Naive thymus-derived CD4-positive, alpha-beta T cell (primary cell): Measurements from ENCODE around the gene GALNT4. TPM values are rescaled to one million over a fixed set of nuclear protein-coding genes. Genes with fewer than 3 reads are reported as not detected.

ENCODE experiments used
- ATAC-seq: fragments of 150-1000 bp; cut with Tn5 transposase; 2 replicates; pipeline ENCODE4 v1.10.0; 2021; ENCODE audit warnings: mild to moderate bottlenecking, moderate library complexity
- CTCF ChIA-PET: fragments of 350-600 bp; sonication (Branson Sonifier 250); formaldehyde crosslinking; loops from one replicate; lab custom pipeline; 2021; ENCODE audit warnings: antibody characterized with exemption; lab: Charles Lee
- POLR2A ChIA-PET: fragments of 350-600 bp; sonication (Branson Sonifier 250); formaldehyde crosslinking; loops from one replicate; lab custom pipeline; 2021; ENCODE audit warnings: antibody characterized with exemption, inconsistent platforms; lab: Charles Lee
- DNase-seq, 9 donors: peaks; one replicate each; pipeline versions ENCODE4 v3.0.0 to v3.0.0-alpha.2; 2020 to 2022; ENCODE audit warnings: mixed read lengths in 1 of 9
- H3K27ac ChIP-seq: one replicate; pipeline ENCODE4 v1.7.0; 2013; ENCODE audit warnings: mild to moderate bottlenecking, low read depth, low read length, moderate library complexity
- H3K27me3 ChIP-seq, 2 donors: one replicate each; pipeline ENCODE4 v1.7.0; 2013; ENCODE audit warnings: low read length in 2 of 2, mild to moderate bottlenecking in 2 of 2, moderate library complexity in 2 of 2; ENCODE audit not compliant: control insufficient read depth in 2 of 2, insufficient read depth in 2 of 2
- H3K36me3 ChIP-seq, 3 experiments: 1 replicate in 2 of 3; 2 replicates in 1 of 3; pipeline ENCODE4 v1.7.0; 2013; ENCODE audit warnings: low read length in 3 of 3, mild to moderate bottlenecking in 3 of 3, moderate library complexity in 1 of 3; ENCODE audit not compliant: insufficient read depth in 3 of 3, control insufficient read depth in 2 of 3
- H3K4me1 ChIP-seq, 2 donors: one replicate each; pipeline ENCODE4 v1.7.0; 2013; ENCODE audit warnings: low read length in 2 of 2, mild to moderate bottlenecking in 2 of 2, moderate library complexity in 1 of 2; ENCODE audit not compliant: control insufficient read depth in 2 of 2, insufficient read depth in 2 of 2
- H3K4me3 ChIP-seq: 2 replicates; pipeline ENCODE4 v1.7.0; 2013; ENCODE audit warnings: mild to moderate bottlenecking, low read length
- H3K9me3 ChIP-seq, 3 experiments: 1 replicate in 2 of 3; 2 replicates in 1 of 3; pipeline ENCODE4 v1.7.0; 2013; ENCODE audit warnings: low read length in 3 of 3; ENCODE audit not compliant: control insufficient read depth in 2 of 3
- H3K27ac Mint-ChIP-seq, 9 donors: one replicate each; pipeline ENCODE4 v1.8.0; 2020 to 2022; ENCODE audit warnings: mixed read lengths in 9 of 9, mild to moderate bottlenecking in 8 of 9, moderate library complexity in 5 of 9, inconsistent platforms in 2 of 9
- H3K27me3 Mint-ChIP-seq, 5 donors: one replicate each; pipeline ENCODE4 v1.8.0; 2021 to 2022; ENCODE audit warnings: mixed read lengths in 5 of 5, mild to moderate bottlenecking in 1 of 5
- H3K36me3 Mint-ChIP-seq, 5 donors: one replicate each; pipeline ENCODE4 v1.8.0; 2020 to 2022; ENCODE audit warnings: mixed read lengths in 5 of 5, mild to moderate bottlenecking in 3 of 5, inconsistent platforms in 1 of 5
- H3K4me1 Mint-ChIP-seq, 7 donors: one replicate each; pipeline ENCODE4 v1.8.0; 2020 to 2022; ENCODE audit warnings: mixed read lengths in 7 of 7, mild to moderate bottlenecking in 3 of 7, inconsistent platforms in 1 of 7
- H3K4me3 Mint-ChIP-seq, 10 donors: one replicate each; pipeline ENCODE4 v1.8.0; 2020 to 2022; ENCODE audit warnings: mild to moderate bottlenecking in 10 of 10, mixed read lengths in 10 of 10, moderate library complexity in 6 of 10, inconsistent platforms in 2 of 10
- H3K9me3 Mint-ChIP-seq, 11 donors: one replicate each; pipeline ENCODE4 v1.8.0; 2020 to 2022; ENCODE audit warnings: mixed read lengths in 11 of 11, mild to moderate bottlenecking in 4 of 11, inconsistent platforms in 1 of 11, moderate library complexity in 1 of 11
- intact Hi-C, 2 donors: fragments of 100-400 bp; cut with micrococcal nuclease; formaldehyde crosslinking; loops; one replicate each; pipeline ENCODE4 v1.15.1; 2023
- polyA plus RNA-seq, 2 donors: library from polyadenylated mRNA; unstranded; fragments of 300-500 nt; fragmentation: Illumina TruSeq; gene quantifications; one replicate each; pipeline ENCODE4 v1.2.3, GENCODE V29; 2021
- total RNA-seq, 6 experiments: library from RNA in 5 of 6; stranded (reverse) in 5 of 6; gene quantifications; 1 replicate in 5 of 6; 2 replicates in 1 of 6; pipeline ENCODE4 v1.2.3 and lab custom pipeline; 2021 to 2026

The GALNT4 gene
- total and polyA plus RNA-seq, 7 experiments from 2014 or later, result 2.5 to 14.5 (median 6.7) TPM

DNA sequence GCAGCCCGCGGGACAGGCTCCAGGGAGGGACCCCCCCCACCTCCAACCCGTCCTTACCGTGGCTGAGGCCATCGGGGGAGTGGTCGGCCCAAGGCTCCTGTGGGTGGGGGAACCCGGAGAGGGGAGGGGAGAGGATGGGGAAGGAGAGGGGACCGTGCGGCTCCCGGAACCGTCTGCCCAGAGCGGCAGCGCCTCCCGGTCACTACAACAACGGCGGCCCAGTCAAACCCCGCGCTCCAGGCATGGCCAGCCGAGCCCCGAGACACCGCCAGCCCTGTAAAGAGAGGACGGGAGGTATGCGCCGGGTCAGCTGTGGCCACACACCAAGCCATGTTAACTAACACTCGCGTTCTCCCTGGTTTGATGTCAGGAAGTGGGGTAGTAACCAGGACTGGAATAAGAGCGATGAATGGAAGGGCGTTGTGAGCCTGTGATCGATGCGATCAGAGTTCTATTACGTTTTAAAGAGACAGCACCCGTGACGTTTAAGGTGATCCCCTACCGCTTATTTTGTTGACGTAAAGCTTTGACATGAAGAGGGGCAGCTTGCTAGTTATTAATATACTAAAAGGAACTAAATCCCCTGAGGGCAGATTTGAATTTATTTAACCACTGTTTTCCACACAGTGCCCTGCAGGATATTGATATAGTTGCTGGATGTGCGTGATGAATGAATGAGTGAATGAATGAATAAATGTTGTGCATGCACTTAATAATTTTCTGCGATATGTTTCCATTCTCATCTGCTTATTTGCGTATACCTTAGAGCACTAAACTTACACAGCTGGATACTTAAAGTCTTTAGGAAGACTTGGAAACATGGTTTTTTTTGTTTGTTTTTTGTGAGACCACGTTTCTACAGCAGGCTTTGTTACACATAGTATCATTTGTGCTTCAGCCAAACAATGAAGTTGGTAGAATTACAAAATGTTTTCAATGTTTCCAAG lies 1.5 kb upstream of the GALNT4 start, which contains the start of gene POC1B:
Gene POC1B (minus strand): TSS at position 224 of the 947 bp plus-strand sequence. CDS start 152 bp downstream, at position 72.
- no peaks in the 10 kb centered on the region for H3K9me3 ChIP-seq
- peak within 1 kb of the TSS; percentile 87 to 98 (median 96) for H3K4me3 Mint-ChIP-seq
- peaks cover 30 to 62% (median 51%) of the 10 kb centered on the region in 7 donors for H3K4me1 Mint-ChIP-seq
- H3K27ac Mint-ChIP-seq, result peak within 1 kb of the TSS; percentile 67 to 96 (median 88)
- peak within 1 kb of the TSS; percentile 90 for H3K4me3 ChIP-seq
- intact Hi-C loops, result loop anchor here (1.0 to 10.0 kb wide), 12 partner anchors 174 to 1491 kb away; partner anchors contain the start of genes DUSP6 (in 2 of the 2), CEP290 (in 1 of the 2) and TMTC3 (in 1 of the 2)
- H3K27me3 Mint-ChIP-seq, result no peaks in the 10 kb centered on the region
- POLR2A ChIA-PET, result interaction anchor here (0.9 to 1.6 kb wide), 3 partner anchors 51 to 174 kb away, joined by 4 to 5 read pairs (median 5); partner anchors contain the start of gene DUSP6
- H3K36me3 ChIP-seq, result peaks cover 0 to 13% (median 0%) of the 10 kb centered on the region in 3 experiments
- DNase-seq (peak; percentile 45 to 80 (median 69)), ATAC-seq (peak; percentile 63)
- H3K9me3 Mint-ChIP-seq, result no peaks in the 10 kb centered on the region
- CTCF ChIA-PET, result interaction anchor here (0.5 to 2.3 kb wide), 3 partner anchors 58 to 346 kb away, joined by 3 to 10 read pairs (median 3); no protein-coding TSS in a partner anchor
- no peaks in the 10 kb centered on the region for H3K27me3 ChIP-seq
- H3K27ac ChIP-seq, result peak within 1 kb of the TSS; percentile 77
- H3K36me3 Mint-ChIP-seq, result peaks cover 5 to 28% (median 18%) of the 10 kb centered on the region in 5 donors
- H3K4me1 ChIP-seq, result peaks cover 30 to 35% of the 10 kb centered on the region in 2 donors

DNA sequence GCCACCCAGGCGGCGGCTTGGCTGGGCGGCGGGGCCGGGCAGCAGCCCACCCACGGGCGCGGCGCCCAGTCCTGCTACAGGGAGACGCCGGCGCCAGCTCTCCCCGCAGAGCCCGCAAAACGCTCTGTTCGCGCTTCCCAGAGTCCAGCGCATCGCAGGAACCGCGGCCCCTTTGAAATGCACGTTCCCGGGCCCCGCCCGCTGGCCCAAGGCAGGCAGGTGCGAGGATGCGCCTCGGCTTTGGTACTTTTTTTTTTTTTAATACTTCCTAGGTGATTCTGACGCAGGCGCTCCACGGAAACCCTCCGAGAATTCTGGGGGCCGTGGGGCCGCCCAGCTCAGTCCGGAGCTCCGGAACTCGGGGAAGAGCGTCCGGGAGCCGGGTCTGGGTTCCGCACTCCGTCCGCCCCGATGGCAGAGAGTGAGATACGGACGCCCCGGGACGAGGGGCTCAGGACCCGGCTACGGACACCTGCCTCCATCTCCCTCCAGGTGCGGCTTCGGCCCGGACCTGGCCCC lies 768 bp upstream of the GALNT4 start:
- peaks cover 0 to 13% (median 0%) of the 10 kb centered on the region in 3 experiments for H3K36me3 ChIP-seq
- peaks cover 30 to 35% of the 10 kb centered on the region in 2 donors for H3K4me1 ChIP-seq
- Mint-ChIP-seq H3K9me3 (no peaks in the 10 kb centered on the region), H3K27ac (peak overlapping the region; percentile 26 to 96 (median 85)), H3K27me3 (no peaks in the 10 kb centered on the region), H3K4me3 (peak overlapping the region; percentile 87 to 98 (median 96)), H3K36me3 (peaks cover 5 to 30% (median 18%) of the 10 kb centered on the region in 5 donors), H3K4me1 (peaks cover 30 to 66% (median 56%) of the 10 kb centered on the region in 7 donors)
- ATAC-seq (peak; percentile 30), DNase-seq (peak in 7 of 9 donors; percentile 21 to 57 (median 40))
- H3K4me3 ChIP-seq, result peak overlapping the region; percentile 90
- peak overlapping the region; percentile 77 for H3K27ac ChIP-seq
- ChIA-PET CTCF (interaction anchor here (1.3 to 2.3 kb wide), 3 partner anchors 51 to 64 kb away, joined by 7 to 10 read pairs (median 8); no protein-coding TSS in a partner anchor), POLR2A (interaction anchor here (1.4 to 1.9 kb wide), 3 partner anchors 58 to 184 kb away, joined by 5 to 9 read pairs (median 5); partner anchors contain the start of genes ATP2B1 and DUSP6)
- no peaks in the 10 kb centered on the region for H3K9me3 ChIP-seq
- intact Hi-C loops, result loop anchor here (1.0 to 10.0 kb wide), 6 partner anchors 173 to 1411 kb away; partner anchors contain the start of gene DUSP6 (in 1 of the 2)
- no peaks in the 10 kb centered on the region for H3K27me3 ChIP-seq

GRCh38 chr12:89523843-89524540 lies 604 bp downstream of the GALNT4 start:
- Mint-ChIP-seq H3K9me3 (no peaks in the 10 kb centered on the region), H3K27ac (peak overlapping the region; percentile 67 to 96 (median 89)), H3K4me3 (peak overlapping the region; percentile 87 to 98 (median 94)), H3K27me3 (no peaks in the 10 kb centered on the region), H3K4me1 (peaks cover 26 to 64% (median 54%) of the 10 kb centered on the region in 7 donors), H3K36me3 (peaks cover 5 to 30% (median 18%) of the 10 kb centered on the region in 5 donors)
- ATAC-seq, result no peak
- Histone ChIP-seq H3K36me3 (peaks cover 0 to 13% (median 0%) of the 10 kb centered on the region in 3 experiments), H3K27me3 (no peaks in the 10 kb centered on the region), H3K4me1 (peaks cover 30 to 35% of the 10 kb centered on the region in 2 donors), H3K9me3 (no peaks in the 10 kb centered on the region), H3K27ac (peak overlapping the region; percentile 77), H3K4me3 (peak overlapping the region; percentile 90)
- intact Hi-C loops, result loop anchor here (1.0 to 10.0 kb wide), 8 partner anchors 9 to 1409 kb away; partner anchors contain the start of genes CEP290 (in 1 of the 2) and TMTC3 (in 1 of the 2)
- peak in 4 of 9 donors; percentile 5 to 22 (median 8) for DNase-seq
- ChIA-PET CTCF (interaction anchor here (0.6 to 2.3 kb wide), 7 partner anchors 50 to 579 kb away, joined by 3 to 11 read pairs (median 8); no protein-coding TSS in a partner anchor), POLR2A (interaction anchor here (0.7 to 1.9 kb wide), 3 partner anchors 32 to 185 kb away, joined by 3 to 9 read pairs (median 4); partner anchors contain the start of gene ATP2B1)

GRCh38 chr12:89523393-89523792 lies 1.2 kb downstream of the GALNT4 start:
- CTCF ChIA-PET, result interaction anchor here (1.9 to 2.4 kb wide), 4 partner anchors 53 to 506 kb away, joined by 8 to 11 read pairs (median 8); no protein-coding TSS in a partner anchor
- H3K9me3 Mint-ChIP-seq, result no peaks in the 10 kb centered on the region
- ATAC-seq (no peak), DNase-seq (no peak)
- H3K9me3 ChIP-seq, result no peaks in the 10 kb centered on the region
- H3K27ac ChIP-seq, result no peak overlapping the region
- H3K4me3 ChIP-seq, result peak overlapping the region; percentile 90
- H3K4me1 Mint-ChIP-seq, result peaks cover 26 to 67% (median 56%) of the 10 kb centered on the region in 7 donors
- no peaks in the 10 kb centered on the region for H3K27me3 ChIP-seq
- peak overlapping the region; percentile 87 to 98 (median 94) for H3K4me3 Mint-ChIP-seq
- intact Hi-C loops, result loop anchor here in 1 of 2 donors (10.0 kb wide), 1 partner anchor 1409 kb away; no protein-coding TSS in a partner anchor
- H3K4me1 ChIP-seq, result peaks cover 30 to 35% of the 10 kb centered on the region in 2 donors
- H3K36me3 Mint-ChIP-seq, result peaks cover 5 to 32% (median 19%) of the 10 kb centered on the region in 5 donors
- peak overlapping the region in 7 of 9 donors; percentile 67 to 96 (median 88) for H3K27ac Mint-ChIP-seq
- no peaks in the 10 kb centered on the region for H3K27me3 Mint-ChIP-seq
- POLR2A ChIA-PET, result no interaction called here
- peaks cover 0 to 13% (median 0%) of the 10 kb centered on the region in 3 experiments for H3K36me3 ChIP-seq

- Histone ChIP-seq H3K36me3 (peaks cover 0 to 13% (median 0%) of the 10 kb centered on the region in 3 experiments), H3K9me3 (no peaks in the 10 kb centered on the region), H3K27me3 (no peaks in the 10 kb centered on the region), H3K4me1 (peaks cover 29 to 35% of the 10 kb centered on the region in 2 donors), H3K27ac (no peak overlapping the region), H3K4me3 (no peak overlapping the region)
- POLR2A ChIA-PET, result interaction anchor here (0.9 kb wide), 1 partner anchor 188 kb away, joined by 3 read pairs; the partner anchor contains the start of gene ATP2B1
- Mint-ChIP-seq H3K4me3 (peak overlapping the region; percentile 3 to 94 (median 60)), H3K36me3 (peaks cover 5 to 33% (median 19%) of the 10 kb centered on the region in 5 donors), H3K27me3 (no peaks in the 10 kb centered on the region), H3K27ac (peak overlapping the region in 2 of 9 donors; percentile 21 to 59), H3K4me1 (peaks cover 26 to 76% (median 52%) of the 10 kb centered on the region in 7 donors), H3K9me3 (no peaks in the 10 kb centered on the region)
- intact Hi-C loops, result loop anchor here in 1 of 2 donors (10.0 kb wide), 1 partner anchor 1407 kb away; no protein-coding TSS in a partner anchor
- no peak for ATAC-seq
- no peak for DNase-seq
- CTCF ChIA-PET, result interaction anchor here (0.6 to 2.4 kb wide), 4 partner anchors 8 to 481 kb away, joined by 3 to 8 read pairs (median 4); no protein-coding TSS in a partner anchor
Observed at GRCh38 chr12:89521364-89522223, 3.0 kb downstream of the GALNT4 start.
